HG03108 (cell line): ENCODE measurements around the gene CDK14.

ENCODE experiments used
- ATAC-seq: cut with Tn5 transposase; IDR thresholded peaks from one replicate; pipeline ENCODE4 v1.9.1; 2021; ENCODE audit warnings: moderate library complexity; ENCODE audit not compliant: unreplicated experiment

Gene CDK14

GRCh38 chr7:90595801-90596670 lies at the start of gene CDK14:
Gene CDK14 (plus strand): TSS chr7:90596321. CDS start chr7:90596628, 307 bp downstream.
- ATAC-seq, result peak; percentile 37

DNA sequence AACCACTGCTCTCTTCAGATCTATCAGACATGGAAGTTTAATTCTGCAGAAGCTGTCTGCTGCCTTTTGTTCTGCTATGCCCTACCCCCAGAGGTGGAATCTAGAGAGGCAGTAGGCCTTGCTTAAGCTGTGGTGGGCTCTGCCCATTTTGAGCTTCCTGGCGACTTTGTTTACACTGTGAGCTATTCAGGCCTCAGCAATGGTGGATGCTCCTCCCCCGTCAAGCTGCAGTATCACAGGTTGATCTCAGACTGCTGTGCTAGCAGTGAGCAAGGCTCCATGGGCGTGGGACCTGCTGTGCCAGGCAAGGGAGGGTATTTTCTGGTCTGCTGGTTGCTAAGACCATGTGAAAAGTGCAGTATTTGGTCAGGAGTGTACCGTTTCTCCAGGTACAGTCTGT lies 45.1 kb upstream of the CDK14 start:
- no peak for ATAC-seq

GRCh38 chr7:90552521-90552920 lies 43.6 kb upstream of the CDK14 start:
- no peak for ATAC-seq

DNA sequence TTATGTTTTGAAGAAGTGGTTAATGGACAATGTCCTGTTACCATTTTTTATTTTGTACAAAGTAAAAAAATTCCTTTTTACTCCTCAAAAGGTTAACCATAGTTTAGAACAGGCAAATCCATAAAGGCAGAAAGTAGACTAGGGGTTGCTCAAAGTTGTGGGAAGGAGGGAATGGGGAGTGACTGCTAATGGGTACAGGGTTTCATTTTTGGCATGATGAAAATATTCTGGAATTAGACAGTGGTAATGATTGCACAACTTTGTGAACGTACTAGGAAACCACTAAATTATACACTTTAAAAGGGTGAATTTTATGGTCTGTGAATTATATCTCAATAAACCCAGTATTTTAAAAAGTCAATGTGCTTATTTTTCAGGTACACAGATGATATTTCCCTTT lies 35.4 kb upstream of the CDK14 start:
- no peak for ATAC-seq

- ATAC-seq, result no peak
Measured at GRCh38 chr7:90563286-90563685, 32.8 kb upstream of the CDK14 start.

GRCh38 chr7:90564455-90564854 lies 31.7 kb upstream of the CDK14 start:
- no peak for ATAC-seq

GRCh38 chr7:90568213-90568612 lies 27.9 kb upstream of the CDK14 start:
- no peak for ATAC-seq

- no peak for ATAC-seq
Measured at GRCh38 chr7:90569368-90569767, 26.8 kb upstream of the CDK14 start.

GRCh38 chr7:90570373-90570959 lies 25.7 kb upstream of the CDK14 start:
- ATAC-seq, result no peak

DNA sequence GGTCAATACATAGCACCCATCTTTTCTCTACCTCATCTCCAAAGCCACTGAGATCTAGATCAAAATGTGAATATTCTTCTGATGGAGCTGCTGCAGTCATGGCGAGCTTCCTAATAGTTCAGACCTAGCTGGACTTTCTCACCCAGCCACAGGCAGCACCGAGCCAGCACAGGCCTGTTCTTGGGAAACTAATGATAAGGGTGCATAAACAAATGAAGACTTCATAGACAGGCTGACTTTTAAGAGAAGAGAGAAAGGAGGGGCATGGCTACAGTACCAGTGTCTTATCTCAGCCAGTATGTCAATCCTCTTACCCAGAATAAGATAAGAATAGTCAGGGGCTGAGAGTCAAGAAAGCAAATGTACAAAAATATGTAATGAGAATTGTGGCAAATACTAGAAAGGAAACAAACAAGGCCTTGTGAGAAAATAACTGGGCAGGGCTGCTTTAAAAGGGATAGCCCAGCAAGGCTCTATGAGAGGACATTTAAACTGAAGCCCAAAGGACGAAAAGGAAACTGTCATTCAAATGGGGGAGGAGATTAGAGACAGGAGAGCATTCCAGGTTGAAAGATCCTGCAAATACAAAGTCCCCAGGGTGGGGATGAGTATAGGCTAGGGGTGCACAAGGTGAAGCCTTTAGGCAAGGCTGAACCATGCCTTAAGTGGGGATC lies 21.8 kb upstream of the CDK14 start:
- ATAC-seq, result no peak

DNA sequence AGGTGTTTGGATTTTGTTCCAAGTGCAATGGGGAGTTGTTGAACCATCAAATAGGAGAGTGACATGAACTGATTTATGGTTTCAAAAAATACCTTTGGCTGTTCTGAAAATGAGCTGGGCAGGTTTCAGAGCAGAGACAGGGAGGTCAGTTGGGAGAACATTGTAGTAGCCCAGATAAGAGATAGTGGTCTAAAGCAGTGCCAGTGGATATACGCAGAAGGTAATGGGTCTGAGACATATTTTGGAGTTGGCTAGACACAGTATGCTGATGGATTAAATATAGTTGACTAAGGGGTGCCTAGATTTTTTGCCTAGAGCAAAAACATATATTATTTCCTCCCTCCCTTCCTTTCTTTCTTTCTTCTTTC lies 21.3 kb upstream of the CDK14 start:
- ATAC-seq, result no peak

DNA sequence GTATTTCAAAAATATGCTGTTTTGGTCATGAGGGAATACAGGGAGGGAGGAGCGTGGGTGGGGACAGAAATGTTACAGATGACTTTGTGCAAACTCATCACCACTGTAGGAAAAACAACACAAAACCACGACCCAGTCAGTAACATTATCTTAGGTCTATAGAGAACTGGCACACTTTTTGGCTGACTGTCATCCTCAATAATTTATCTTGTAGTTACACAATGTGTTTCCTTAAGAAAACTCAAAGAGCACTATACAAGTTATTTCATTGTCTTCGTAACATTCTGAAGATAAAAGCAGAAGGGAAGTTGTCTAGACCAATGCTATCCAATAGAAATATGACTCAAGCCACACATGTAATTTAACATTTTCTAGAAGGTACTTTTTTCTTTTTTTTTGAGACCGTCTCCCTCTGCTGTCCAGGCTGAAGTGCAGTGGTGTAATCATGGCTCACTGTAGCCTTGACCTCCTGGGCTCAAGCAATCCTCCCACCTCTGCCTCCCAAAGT lies 16.9 kb upstream of the CDK14 start:
- no peak for ATAC-seq

DNA sequence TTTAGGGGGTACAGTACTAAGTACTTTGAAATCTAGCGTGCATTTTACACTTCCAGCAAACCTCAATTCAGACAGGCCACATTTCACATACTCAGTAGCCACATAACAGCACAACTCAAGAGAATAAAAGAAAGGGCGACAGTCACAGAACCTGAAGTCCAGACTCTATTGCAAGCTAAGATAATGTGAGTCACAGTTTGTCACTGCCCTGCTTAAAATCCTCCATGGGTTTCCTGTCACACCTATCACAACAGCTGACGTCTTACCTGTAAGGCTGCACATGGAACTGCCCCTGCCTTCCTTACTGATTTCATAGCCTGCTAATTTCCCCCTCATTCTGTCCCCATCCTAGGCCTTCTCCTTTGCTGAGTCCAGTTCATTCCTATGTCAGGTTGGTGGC lies 16.1 kb upstream of the CDK14 start:
- ATAC-seq, result no peak

DNA sequence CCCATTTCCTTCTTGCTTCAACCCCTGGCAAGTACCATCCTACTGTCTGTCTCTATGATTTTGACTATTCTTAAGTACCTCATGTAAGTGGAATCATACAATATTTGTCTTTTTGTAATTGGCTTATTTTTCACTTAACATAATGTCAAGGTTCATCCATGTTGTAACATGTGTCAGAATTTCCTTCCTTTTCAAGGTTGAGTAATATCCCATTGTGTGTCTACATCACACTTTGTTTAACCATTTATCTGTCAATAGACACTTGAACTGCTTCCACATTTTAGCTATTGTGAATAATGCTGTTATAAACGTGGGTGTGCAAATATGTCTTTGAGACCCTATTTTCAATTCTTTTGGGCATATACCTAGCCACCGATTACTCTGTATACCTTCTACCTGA lies 14.0 kb upstream of the CDK14 start:
- ATAC-seq, result no peak

GRCh38 chr7:90584378-90584777 lies 11.7 kb upstream of the CDK14 start:
- ATAC-seq, result no peak

DNA sequence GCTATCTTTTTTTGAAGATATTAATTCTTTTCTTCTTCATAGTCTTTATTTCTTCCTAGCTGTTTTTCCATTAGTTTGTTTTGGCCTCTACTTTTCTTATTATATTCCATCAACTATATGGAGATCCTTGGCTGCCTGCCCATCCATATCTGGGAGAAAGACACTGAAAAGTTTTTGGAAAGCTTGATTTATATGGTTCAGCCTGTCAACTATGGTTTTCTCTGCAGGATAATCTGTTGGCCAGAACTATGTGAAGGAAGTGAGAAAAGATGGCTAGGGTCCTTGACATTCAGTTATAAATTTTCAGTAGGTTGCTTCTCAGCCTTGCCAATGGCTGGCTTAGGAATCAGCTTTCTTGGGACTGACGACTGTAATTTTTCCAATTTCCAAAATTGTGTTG lies 10.0 kb upstream of the CDK14 start:
- ATAC-seq, result no peak

- no peak for ATAC-seq
Measured at GRCh38 chr7:90587766-90588165, 8.4 kb upstream of the CDK14 start.

GRCh38 chr7:90592033-90592432 lies 4.1 kb upstream of the CDK14 start:
- ATAC-seq, result no peak

DNA sequence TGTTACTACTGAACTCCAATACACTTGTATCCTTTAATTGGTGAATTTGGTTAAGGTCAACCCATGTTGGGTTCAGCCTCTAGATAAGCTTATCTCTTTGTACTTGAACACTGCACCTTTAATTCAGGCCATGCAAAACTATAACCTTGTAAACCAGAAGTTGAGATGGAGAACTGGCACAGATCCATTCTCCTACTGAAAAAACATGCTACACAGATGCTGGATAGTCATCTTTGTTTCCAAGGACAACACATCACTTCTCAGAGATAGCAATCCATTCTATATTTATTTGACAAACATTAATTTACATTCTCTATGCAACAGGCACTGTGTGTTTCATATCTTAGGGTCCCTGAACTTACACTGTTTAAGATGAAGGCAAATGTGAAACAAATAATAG lies 2.9 kb upstream of the CDK14 start:
- no peak for ATAC-seq

DNA sequence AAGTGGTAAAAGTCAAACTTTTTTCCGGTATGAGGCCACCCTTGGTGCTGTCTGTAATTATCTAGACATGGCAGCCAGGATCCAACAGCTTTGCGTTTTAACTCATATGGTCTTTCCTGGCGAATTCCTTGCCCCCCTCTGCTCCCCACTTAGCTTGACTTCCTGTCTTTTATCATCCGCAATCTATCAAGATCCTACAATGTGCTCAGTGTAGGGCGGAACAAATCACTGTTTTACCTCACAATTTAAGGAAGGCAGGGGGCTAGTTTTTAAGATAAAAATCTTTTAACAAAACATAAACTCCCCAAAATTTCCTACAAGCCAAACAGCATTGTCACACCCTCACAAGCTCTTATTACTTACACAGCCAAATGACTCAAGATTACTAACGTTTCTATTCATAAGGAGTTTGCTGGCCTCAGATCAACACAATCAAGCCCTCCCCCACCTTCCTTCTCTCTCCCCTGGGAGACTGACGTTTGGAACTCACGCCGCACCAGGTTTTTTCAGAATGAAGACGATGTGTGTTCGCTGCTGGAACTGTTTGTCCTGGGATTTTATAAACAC lies 1.3 kb upstream of the CDK14 start:
- no peak for ATAC-seq

GRCh38 chr7:90595342-90595800 lies 750 bp upstream of the CDK14 start:
- ATAC-seq, result no peak
